Measurements from ENCODE around the gene ENPP3. TPM values are rescaled to one million over a fixed set of nuclear protein-coding genes. Genes with fewer than 3 reads are reported as not detected.

The ENPP3 gene
- total RNA-seq, 6 experiments from 2014 or later: 0.07 to 0.12 TPM; not detected in 4

DNA sequence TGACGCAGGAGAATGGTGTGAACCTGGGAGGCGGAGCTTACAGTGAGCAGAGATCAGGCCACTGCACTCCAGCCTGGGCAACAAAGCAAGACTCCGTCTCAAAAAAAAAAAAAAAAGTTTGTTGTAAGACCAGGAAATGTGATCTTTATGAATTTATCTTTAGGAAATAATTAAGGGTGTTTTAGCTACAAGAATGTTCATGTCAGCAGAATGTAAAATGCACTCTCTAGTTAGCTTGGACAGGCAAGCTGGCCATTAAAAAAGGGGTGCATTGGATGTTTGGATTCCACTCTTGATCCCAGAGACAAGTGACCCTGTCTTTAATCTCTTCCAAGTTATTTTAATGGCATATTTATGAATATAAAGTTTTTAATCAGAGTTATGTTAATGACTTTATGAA is 19.6 kb downstream of the ENPP3 start:
- H3K27ac Mint-ChIP-seq: no peak overlapping the region
- H3K4me1 Mint-ChIP-seq (ENCODE audit: low read depth): peaks cover 61% of the 10 kb centered on the region
- no peaks in the 10 kb centered on the region for H3K36me3 Mint-ChIP-seq (ENCODE audit: low read depth)
- H3K27me3 Mint-ChIP-seq (ENCODE audit: insufficient read depth): no peaks in the 10 kb centered on the region
- TF ChIP-seq, protein P1, sequence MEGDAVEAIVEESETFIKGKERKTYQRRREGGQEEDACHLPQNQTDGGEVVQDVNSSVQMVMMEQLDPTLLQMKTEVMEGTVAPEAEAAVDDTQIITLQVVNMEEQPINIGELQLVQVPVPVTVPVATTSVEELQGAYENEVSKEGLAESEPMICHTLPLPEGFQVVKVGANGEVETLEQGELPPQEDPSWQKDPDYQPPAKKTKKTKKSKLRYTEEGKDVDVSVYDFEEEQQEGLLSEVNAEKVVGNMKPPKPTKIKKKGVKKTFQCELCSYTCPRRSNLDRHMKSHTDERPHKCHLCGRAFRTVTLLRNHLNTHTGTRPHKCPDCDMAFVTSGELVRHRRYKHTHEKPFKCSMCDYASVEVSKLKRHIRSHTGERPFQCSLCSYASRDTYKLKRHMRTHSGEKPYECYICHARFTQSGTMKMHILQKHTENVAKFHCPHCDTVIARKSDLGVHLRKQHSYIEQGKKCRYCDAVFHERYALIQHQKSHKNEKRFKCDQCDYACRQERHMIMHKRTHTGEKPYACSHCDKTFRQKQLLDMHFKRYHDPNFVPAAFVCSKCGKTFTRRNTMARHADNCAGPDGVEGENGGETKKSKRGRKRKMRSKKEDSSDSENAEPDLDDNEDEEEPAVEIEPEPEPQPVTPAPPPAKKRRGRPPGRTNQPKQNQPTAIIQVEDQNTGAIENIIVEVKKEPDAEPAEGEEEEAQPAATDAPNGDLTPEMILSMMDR (IDR thresholded peaks at IDR 0.05): no peak
- DNase-seq: no peak
- H3K4me3 Mint-ChIP-seq: no peak overlapping the region
- no peaks in the 10 kb centered on the region for H3K9me3 Mint-ChIP-seq

DNA sequence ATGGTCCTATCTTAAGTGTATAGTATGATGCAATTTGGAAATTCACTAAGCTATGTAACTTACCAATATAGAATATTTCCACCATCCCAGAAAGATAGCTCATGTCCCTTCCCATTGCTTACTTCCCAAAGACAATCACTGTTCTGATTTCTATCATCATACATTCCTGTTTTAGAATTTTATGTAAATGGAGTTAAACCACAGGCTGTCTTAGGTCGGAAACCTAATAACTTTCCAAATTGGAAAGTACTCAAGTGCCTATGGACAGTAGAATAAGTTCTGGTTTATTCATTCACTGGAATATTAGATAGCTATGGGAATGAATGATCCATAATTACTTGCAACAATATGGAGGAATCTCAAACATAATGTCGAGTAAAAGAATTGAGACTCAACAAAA is 20.1 kb downstream of the ENPP3 start:
- Mint-ChIP-seq H3K4me1 (ENCODE audit: low read depth) (peaks cover 61% of the 10 kb centered on the region), H3K27me3 (ENCODE audit: insufficient read depth) (no peaks in the 10 kb centered on the region), H3K4me3 (peak overlapping the region; percentile 61; the same call in 1 of the 2 replicates), H3K27ac (peak overlapping the region; percentile 83), H3K9me3 (no peaks in the 10 kb centered on the region), H3K36me3 (ENCODE audit: low read depth) (no peaks in the 10 kb centered on the region)
- TF ChIP-seq, protein P1 (IDR thresholded peaks at IDR 0.05): no peak
- no peak for DNase-seq

DNA sequence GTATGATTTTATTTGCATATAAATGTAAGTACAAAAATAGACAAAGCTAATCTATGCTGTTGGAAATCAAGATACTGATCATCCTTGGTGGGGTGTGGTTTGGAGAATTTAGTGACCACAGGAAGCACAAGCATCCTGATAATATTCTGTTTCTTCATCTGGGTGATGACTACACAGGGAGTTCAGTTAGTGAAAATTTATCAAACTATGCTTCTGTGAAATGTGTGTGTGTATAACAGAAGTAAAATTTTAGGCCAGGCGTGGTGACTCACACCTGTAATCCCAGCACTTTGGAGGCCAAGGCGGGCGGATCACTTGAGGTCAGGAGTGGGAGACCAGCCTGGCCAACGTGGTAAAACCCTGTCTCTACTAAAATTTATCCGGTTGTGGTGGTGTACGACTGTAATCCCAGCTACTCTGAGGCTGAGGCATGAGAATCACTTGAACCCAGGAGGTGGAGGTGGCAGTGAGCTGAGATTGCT is 20.6 kb downstream of the ENPP3 start:
- Mint-ChIP-seq H3K9me3 (no peaks in the 10 kb centered on the region), H3K4me1 (ENCODE audit: low read depth) (peaks cover 56% of the 10 kb centered on the region), H3K36me3 (ENCODE audit: low read depth) (no peaks in the 10 kb centered on the region), H3K4me3 (peak overlapping the region; percentile 61), H3K27me3 (ENCODE audit: insufficient read depth) (no peaks in the 10 kb centered on the region), H3K27ac (peak overlapping the region; percentile 83)
- peak; percentile 90 for DNase-seq
- TF ChIP-seq, protein P1 (IDR thresholded peaks at IDR 0.05): no peak

DNA sequence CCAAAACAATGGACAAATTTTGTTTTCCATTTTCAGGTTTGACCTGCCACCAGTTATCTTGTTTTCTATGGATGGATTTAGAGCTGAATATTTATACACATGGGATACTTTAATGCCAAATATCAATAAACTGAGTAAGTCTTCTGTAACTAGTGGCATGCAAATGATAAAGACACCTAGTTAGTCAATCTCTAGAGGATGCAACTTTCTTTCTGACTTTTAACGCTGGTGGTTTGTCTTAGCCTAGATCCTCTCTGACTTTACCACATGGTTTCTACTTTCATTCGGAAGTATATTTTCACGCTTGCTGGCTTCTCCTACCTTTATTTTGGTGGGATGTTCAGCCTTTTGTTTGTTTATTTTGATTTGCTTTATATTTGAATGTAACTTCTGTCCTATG is 21.2 kb downstream of the ENPP3 start:
- H3K9me3 Mint-ChIP-seq: no peaks in the 10 kb centered on the region
- H3K36me3 Mint-ChIP-seq (ENCODE audit: low read depth): no peaks in the 10 kb centered on the region
- H3K4me1 Mint-ChIP-seq (ENCODE audit: low read depth): peaks cover 53% of the 10 kb centered on the region
- no peak overlapping the region for H3K4me3 Mint-ChIP-seq
- H3K27ac Mint-ChIP-seq: peak overlapping the region; percentile 83; the same call in 1 of the 2 replicates
- no peak for DNase-seq
- no peaks in the 10 kb centered on the region for H3K27me3 Mint-ChIP-seq (ENCODE audit: insufficient read depth)
- TF ChIP-seq, protein P1 (IDR thresholded peaks at IDR 0.05): no peak

DNA sequence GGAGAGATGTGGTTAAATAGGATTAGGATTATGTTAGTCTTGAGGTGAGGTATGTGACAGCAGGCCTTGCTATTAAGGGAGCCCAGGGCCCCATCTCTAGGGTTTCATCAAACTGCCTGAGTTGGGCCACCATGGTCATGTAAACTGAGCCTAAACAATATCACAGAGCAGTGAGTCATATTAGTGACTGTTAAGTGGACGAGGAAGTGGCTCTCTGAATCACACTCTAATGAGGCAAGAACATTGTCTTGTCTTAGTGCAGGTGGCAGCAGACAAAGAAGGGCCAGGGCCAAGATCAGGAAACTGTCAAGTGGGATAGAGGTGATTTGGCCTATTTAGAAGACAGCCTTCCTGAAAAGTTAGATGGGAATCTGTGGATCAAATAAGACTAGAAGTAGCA is 23.1 kb downstream of the ENPP3 start:
- Mint-ChIP-seq H3K4me3 (no peak overlapping the region), H3K36me3 (ENCODE audit: low read depth) (no peaks in the 10 kb centered on the region), H3K27ac (peak overlapping the region; percentile 32), H3K4me1 (ENCODE audit: low read depth) (peaks cover 52% of the 10 kb centered on the region), H3K9me3 (no peaks in the 10 kb centered on the region), H3K27me3 (ENCODE audit: insufficient read depth) (no peaks in the 10 kb centered on the region)
- peak; percentile 63 for DNase-seq
- TF ChIP-seq, protein P1 (IDR thresholded peaks at IDR 0.05): no peak
